ENCODE results near the gene TSHB.
"Not testable (repeated sequence)": the region's sequence is repeated elsewhere in the genome, so short reads cannot be mapped to it uniquely, and the experiment has no call there.

Gene TSHB

DNA sequence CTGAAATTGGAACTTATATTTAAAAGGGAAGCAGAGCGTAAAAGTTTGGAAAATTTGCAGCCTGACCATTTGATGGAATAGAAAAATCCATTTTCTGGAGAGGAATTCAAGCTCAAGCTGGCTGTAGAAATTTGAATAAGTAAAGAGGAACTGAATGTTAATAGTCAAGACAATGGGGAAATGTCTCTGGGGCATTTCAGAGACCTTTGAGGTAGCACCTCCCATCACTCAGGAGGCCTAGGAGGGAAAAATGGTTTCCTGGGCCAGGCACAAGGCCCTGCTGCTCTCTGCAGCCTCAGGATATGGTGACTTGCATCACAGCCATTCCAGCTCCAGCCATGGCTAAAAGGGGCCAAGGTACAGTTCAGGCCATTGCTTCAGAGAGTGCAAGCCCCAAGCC, 17.6 kb upstream of the TSHB start:
- H3K4me3 ChIP-seq (ENCODE audit: control insufficient read depth, low read depth, low read length), result no peak overlapping the region
- TF ChIP-seq, protein P1, sequence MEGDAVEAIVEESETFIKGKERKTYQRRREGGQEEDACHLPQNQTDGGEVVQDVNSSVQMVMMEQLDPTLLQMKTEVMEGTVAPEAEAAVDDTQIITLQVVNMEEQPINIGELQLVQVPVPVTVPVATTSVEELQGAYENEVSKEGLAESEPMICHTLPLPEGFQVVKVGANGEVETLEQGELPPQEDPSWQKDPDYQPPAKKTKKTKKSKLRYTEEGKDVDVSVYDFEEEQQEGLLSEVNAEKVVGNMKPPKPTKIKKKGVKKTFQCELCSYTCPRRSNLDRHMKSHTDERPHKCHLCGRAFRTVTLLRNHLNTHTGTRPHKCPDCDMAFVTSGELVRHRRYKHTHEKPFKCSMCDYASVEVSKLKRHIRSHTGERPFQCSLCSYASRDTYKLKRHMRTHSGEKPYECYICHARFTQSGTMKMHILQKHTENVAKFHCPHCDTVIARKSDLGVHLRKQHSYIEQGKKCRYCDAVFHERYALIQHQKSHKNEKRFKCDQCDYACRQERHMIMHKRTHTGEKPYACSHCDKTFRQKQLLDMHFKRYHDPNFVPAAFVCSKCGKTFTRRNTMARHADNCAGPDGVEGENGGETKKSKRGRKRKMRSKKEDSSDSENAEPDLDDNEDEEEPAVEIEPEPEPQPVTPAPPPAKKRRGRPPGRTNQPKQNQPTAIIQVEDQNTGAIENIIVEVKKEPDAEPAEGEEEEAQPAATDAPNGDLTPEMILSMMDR (IDR thresholded peaks at IDR 0.05; ENCODE audit: control insufficient read depth, insufficient read depth, low read depth, low read length, missing control alignments), result no peak
- DNase-seq (ENCODE audit: low read depth), result no peak

DNA sequence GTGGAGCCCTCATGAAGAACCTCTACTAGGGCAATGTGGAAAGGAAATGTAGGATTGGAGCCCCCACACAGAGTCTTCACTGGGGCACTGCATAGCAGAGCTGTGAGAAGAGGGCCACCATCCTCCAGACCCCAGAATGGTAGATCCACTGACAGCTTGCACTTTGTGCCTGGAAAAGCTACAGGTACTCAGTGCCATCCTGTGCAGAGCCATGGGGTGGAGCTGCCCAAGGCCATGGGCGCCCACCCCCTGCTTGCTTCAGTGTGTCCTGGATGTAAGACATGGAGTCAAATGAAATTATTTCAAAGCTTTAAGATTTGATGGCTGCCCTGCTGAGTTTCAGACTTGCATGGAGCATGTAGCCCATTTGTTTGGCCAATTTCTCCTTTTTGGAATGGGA, 17.2 kb upstream of the TSHB start:
- DNase-seq (ENCODE audit: low read depth), result no peak
- H3K4me3 ChIP-seq (ENCODE audit: control insufficient read depth, low read depth, low read length), result no peak overlapping the region
- TF ChIP-seq, protein P1 (IDR thresholded peaks at IDR 0.05; ENCODE audit: control insufficient read depth, insufficient read depth, low read depth, low read length, missing control alignments), result no peak

DNA sequence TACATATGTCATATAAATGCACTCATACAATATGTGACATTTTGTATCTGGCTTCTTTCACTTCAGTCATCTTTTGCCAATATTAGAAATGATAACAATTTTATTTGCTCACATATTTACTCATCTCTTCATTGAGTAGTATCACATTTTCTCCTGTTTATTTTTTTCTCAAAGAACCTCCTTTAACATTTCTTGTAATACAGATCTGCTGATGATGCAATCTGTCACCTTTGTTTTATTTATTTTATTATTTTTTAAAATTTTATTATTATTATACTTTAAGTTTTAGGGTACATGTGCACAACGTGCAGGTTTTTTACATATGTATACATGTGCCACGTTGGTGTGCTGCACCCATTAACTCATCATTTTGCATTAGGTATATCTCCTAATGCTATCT, 15.8 kb upstream of the TSHB start:
- DNase-seq (ENCODE audit: low read depth), result no peak
- TF ChIP-seq, protein P1 (IDR thresholded peaks at IDR 0.05; ENCODE audit: control insufficient read depth, insufficient read depth, low read depth, low read length, missing control alignments), result no peak

DNA sequence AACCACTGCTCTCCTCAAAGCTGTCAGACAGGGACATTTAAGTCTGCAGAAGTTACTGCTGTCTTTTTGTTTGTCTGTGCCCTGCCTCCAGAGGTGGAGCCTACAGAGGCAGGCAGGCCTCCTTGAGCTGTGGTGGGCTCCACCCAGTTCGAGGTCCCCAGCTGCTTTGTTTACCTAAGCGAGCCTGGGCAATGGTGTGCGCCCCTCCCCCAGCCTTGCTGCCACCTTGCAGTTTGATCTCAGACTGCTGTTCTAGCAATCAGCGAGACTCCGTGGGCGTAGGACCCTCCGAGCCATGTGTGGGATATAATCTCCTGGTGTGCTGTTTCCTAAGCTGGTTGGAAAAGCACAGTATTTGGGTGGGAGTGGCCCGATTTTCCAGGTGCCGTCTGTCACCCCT, 10.1 kb upstream of the TSHB start:
- not testable (repeated sequence) for DNase-seq (ENCODE audit: low read depth); H3K4me3 ChIP-seq (ENCODE audit: control insufficient read depth, low read depth, low read length)

More for the DNA sequence above, 15.8 kb upstream of the TSHB start:
- H3K4me3 ChIP-seq (ENCODE audit: control insufficient read depth, low read depth, low read length), result no peak overlapping the region

DNA sequence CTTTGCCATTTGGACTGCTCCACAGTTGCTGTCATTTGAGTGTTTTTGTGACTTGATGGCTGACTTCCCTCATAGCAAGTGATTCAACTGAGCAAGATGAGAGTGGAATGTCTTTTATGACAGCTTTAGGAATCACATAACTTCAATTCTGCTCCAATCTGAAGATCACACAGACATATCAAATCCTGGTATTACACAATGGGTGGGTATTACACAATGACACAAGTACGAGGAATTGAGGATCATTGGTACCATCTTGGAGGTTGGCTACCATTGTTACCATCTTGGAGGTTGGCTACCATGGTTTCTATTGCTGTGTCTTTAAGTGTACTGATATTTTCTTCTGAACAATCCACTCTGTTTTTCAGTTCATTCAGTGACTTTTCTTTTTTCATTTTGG, 8.5 kb upstream of the TSHB start:
- TF ChIP-seq, protein P1 (IDR thresholded peaks at IDR 0.05; ENCODE audit: control insufficient read depth, insufficient read depth, low read depth, low read length, missing control alignments), result no peak
- no peak for DNase-seq (ENCODE audit: low read depth)
- no peak overlapping the region for H3K4me3 ChIP-seq (ENCODE audit: control insufficient read depth, low read depth, low read length)

DNA sequence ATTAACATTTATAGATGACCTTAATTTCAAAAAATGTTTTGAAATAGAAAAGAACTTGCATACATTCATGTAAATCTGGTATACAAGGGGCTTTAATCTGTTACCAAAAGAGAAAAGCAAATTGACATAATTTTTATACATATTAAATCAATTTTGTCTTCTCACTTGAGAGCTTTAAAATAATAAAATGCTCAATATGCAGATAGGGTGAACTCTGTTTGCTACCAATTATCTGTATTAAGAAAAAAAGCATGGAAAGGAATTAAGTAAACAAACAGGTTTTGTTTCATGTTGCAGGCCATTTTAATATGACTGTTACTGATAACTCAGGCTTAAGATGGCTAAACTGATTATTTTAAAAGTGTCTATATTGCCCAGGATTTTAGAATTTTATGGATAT, 6.0 kb upstream of the TSHB start:
- no peak for DNase-seq (ENCODE audit: low read depth)
- H3K4me3 ChIP-seq (ENCODE audit: control insufficient read depth, low read depth, low read length), result no peak overlapping the region
- TF ChIP-seq, protein P1 (IDR thresholded peaks at IDR 0.05; ENCODE audit: control insufficient read depth, insufficient read depth, low read depth, low read length, missing control alignments), result no peak

DNA sequence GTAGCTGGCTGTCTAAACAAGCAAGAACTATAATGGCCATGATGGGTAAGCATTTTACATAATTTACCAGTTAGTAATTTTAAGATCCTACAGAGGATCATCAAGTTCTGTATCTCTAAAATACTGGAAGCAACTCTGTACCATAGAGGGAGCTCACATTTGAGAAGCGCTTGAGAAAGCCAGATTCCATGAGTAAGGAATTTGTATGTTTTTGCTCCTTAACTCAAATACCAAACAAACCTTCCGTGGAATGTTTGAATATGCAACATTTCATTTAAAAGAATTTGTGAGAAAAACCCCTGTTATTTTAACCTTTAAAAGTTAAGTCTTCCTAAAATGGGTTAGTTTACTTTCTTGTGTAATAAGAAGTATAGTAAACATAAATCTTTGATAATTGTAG, 2.0 kb downstream of the TSHB start:
- no peak for DNase-seq (ENCODE audit: low read depth)
- no peak overlapping the region for H3K4me3 ChIP-seq (ENCODE audit: control insufficient read depth, low read depth, low read length)
- TF ChIP-seq, protein P1 (IDR thresholded peaks at IDR 0.05; ENCODE audit: control insufficient read depth, insufficient read depth, low read depth, low read length, missing control alignments), result no peak
